Uterus (tissue), 2 donors: ENCODE results near the gene HOMER3.

ENCODE experiments used
- CTCF ChIP-seq, 4 experiments: fragments of 200-600 bp in 2 of 4; fragments of 450-650 bp in 2 of 4; sonication (generic) in 2 of 4; IDR thresholded peaks; one replicate each; pipeline ENCODE4 v1.5.1; 2016 to 2019; ENCODE audit warnings: antibody characterized with exemption in 4 of 4, mild to moderate bottlenecking in 2 of 4, moderate library complexity in 1 of 4
- POLR2A ChIP-seq, 2 donors: fragments of 450-650 bp; IDR thresholded peaks; one replicate each; pipeline ENCODE4 v1.6.1; 2016; ENCODE audit warnings: antibody characterized with exemption in 2 of 2, mild to moderate bottlenecking in 1 of 2, moderate library complexity in 1 of 2

GRCh38 chr19:18961767-18962620, 21.0 kb upstream of the HOMER3 start:
- no peak for TF ChIP-seq CTCF (IDR thresholded peaks at IDR 0.05)
- no peak for TF ChIP-seq POLR2A (IDR thresholded peaks at IDR 0.05)
